HG03196 (cell line): ENCODE data around the gene NAPSA.

Source experiments
- ATAC-seq: cut with Tn5 transposase; IDR thresholded peaks from one replicate; pipeline ENCODE4 v1.9.1; 2021; ENCODE audit not compliant: unreplicated experiment

The NAPSA gene

DNA sequence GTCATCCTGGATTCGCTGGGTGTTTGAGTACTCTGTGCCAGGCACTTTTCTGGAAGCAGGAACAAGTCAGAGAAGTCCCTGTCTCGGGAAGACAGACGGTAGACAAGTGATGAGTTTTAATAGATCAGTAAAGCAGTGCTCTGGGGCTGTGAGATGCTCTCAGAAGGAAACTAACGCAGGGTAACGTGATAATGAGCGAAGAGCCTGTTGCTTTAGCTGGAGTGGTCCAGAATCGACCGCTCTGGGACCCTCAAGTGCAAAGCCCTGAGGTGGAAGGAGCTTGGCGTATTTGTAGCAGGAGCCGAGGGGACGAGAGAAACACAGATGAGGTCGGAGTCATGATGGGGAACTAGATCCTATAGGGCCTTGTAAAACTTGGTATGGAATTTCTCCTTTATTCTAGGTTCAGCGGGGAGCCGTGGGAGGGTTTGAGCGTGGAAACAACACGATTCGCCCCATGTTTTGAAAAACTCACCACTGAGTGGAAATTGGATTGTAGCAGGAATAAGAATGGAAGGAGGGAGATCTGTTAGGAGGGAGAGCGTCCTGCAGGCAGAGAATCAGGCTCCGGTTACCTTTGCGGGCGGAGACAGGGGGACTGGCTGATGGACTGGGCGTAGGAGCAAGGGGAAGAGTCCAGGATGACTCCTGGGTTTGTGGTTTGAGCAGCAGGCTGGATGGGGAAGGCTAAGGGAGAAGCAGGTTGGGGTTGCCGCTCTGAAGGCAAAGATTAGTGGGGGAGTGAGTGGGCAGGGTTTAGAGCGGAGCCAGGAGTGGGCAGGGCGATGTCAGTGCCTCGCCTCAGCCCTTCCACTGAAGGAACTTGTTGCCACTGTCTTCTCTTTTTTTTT, 19.5 kb upstream of the NAPSA start:
- ATAC-seq = no peak

- ATAC-seq = peak; percentile 64
These were observed 18.6 kb upstream of the NAPSA start, which contains the start of gene POLD1 for GRCh38 chr19:50383852-50384684. POLD1 (plus strand) TSS chr19:50384347; CDS start chr19:50398852, 14,505 bp downstream.

DNA sequence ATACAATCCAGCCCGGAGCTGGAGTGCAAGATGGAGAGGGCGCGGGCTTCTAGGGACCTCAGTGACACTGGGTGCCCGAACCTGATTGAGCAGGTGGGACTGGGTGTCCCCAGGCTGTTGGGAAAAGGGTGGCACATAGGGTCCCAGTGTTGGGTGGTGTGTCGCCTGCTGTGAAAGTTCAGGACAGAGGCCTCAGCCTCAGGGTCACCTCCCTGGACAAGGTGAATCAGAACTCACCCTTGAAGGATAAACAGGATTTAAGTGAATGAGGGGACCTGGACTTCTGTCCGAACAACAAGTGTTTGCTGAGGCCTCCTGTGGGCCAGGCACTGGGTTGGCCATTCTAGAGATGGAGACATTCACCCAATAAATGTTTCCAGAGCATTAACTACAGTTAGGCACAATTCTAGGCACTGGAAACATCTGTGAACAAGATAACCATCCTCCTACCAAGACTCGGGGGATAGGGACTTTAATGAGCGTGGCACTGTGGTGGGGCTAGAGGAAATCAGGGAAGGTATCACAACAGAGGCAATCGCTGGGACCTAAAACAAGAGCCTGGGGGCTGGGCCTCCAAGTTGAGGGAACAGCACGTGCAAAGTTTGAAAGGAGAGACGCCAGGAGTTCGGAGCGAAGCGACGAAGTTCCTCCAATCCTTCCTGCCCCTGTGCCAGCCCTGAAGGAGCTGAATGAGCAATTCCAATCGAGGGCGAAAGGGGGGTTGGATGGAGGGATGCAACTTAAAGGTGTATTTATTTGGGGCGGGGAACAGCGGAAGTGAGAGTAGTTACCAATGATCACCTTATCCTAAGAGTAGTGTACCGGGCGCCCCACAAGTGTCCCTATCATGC, 17.8 kb upstream of the NAPSA start:
- peak; percentile 1 for ATAC-seq

DNA sequence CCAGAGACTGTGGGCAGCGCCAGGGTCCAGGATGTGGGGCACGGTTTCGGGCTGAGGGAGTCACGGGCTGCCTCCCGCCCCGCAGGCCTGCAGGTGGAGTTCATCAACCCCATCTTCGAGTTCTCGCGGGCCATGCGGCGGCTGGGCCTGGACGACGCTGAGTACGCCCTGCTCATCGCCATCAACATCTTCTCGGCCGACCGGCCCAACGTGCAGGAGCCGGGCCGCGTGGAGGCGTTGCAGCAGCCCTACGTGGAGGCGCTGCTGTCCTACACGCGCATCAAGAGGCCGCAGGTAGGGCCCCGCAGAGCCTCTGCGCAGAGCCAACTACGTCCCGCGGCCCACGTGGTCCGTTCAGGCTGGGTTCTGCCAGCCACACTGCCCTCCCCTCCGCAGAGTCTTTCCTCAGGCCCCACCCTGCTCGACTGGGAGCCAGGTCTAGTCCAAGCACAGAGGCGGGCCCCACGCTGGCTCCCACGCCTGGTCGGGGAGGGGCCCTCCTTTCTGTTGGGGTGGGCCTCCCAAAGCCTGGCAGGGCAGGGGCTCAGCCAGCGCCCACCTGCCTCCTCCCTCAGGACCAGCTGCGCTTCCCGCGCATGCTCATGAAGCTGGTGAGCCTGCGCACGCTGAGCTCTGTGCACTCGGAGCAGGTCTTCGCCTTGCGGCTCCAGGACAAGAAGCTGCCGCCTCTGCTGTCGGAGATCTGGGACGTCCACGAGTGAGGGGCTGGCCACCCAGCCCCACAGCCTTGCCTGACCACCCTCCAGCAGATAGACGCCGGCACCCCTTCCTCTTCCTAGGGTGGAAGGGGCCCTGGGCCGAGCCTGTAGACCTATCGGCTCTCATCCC, 16.7 kb upstream of the NAPSA start:
- ATAC-seq = no peak

- ATAC-seq = no peak
These were observed 15.3 kb upstream of the NAPSA start for GRCh38 chr19:50380751-50381151.

- no peak for ATAC-seq
These were observed 14.7 kb upstream of the NAPSA start for GRCh38 chr19:50380137-50380536.

DNA sequence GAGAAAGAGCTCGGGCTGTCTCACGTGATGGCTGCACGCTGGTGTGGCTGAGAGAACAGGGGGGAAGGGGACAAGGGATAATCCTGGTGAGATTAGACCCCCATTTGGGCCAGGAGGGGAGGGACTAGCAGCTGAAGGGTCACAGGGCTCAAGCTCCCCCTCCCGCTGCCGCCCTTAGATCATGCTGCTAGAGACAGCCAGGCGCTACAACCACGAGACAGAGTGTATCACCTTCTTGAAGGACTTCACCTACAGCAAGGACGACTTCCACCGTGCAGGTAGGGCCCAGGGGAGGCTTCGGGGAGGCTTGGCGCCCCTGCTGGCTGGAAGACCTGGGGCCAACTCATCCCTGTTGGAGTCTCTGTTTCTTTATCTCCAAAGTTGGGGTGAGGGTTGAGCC, 14.2 kb upstream of the NAPSA start:
- no peak for ATAC-seq

DNA sequence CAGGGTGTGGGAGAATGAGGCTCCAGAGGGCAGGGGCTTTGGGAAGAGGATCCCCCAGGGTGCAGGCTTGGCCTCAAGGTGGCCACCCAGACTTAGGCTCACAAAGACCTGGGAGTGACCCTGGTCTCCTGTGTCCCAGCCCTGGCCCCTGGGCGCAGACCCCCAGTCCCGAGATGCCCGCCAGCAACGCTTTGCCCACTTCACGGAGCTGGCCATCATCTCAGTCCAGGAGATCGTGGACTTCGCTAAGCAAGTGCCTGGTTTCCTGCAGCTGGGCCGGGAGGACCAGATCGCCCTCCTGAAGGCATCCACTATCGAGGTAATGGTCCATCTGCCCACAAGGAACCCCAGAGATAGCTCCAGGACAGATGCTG, 13.4 kb upstream of the NAPSA start:
- ATAC-seq = no peak

GRCh38 chr19:50378169-50378862, 12.9 kb upstream of the NAPSA start:
- no peak for ATAC-seq

GRCh38 chr19:50377517-50377916, 12.1 kb upstream of the NAPSA start:
- no peak for ATAC-seq

- ATAC-seq = no peak
These were observed 11.6 kb upstream of the NAPSA start for GRCh38 chr19:50377051-50377461.

- ATAC-seq = peak; percentile 79
These were observed 11.0 kb upstream of the NAPSA start, which contains the start of gene NR1H2 for GRCh38 chr19:50376166-50377050. NR1H2 (plus strand) TSS chr19:50376457; CDS start chr19:50377606, 1,149 bp downstream.

DNA sequence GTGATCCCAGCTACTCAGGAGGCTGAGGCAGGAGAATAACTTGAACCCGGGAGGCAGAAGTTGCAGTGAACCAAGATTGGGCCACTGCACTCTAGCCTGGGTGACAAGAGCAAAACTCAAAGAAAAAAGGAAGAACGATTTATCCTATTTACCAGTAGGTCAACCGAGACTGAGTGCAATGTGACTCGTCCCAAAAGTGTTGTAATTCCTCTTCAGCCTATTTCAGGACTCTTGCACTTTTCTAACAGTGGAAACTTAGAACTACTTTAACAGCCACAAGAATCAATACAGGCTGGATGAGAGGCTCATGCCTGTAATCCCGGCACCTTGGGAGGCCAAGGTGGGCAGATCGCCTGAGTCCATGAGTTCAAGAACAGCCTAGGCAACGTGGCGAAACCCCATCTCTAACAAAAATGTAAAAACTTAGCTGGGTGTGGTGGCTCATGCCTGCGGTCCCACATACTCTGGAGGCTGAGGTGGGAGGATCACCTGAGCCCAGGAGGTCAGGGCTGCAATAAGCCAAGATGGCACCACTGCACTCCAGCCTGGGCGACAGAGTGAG, 6.6 kb upstream of the NAPSA start:
- ATAC-seq = no peak

- ATAC-seq = peak; percentile 53
These were observed 3.5 kb upstream of the NAPSA start for GRCh38 chr19:50368649-50369570.

GRCh38 chr19:50362656-50363424, 2.6 kb downstream of the NAPSA start:
- no peak for ATAC-seq

- ATAC-seq = no peak
These were observed 3.4 kb downstream of the NAPSA start for GRCh38 chr19:50362030-50362412.
